HepG2 (cell line): Measurements from ENCODE around the gene ZNF169. TPM values are rescaled to one million over a fixed set of nuclear protein-coding genes. Genes with fewer than 3 reads are reported as not detected.

Experiments used
- ARID2 ChIP-seq: sonication (generic); formaldehyde crosslinking; IDR thresholded peaks from 2 replicates; pipeline ENCODE4 v1.8.1; 2022; ENCODE audit warnings: mild to moderate bottlenecking, missing genetic modification reagents, borderline replicate concordance
- ARNT2 ChIP-seq: sonication (generic); formaldehyde crosslinking; IDR thresholded peaks from 2 replicates; pipeline ENCODE4 v1.8.0; 2022; ENCODE audit warnings: mild to moderate bottlenecking, low read depth, missing genetic modification reagents, moderate library complexity
- CREB1 ChIP-seq, 2 experiments: fragments of 450-650 bp in 1 of 2; IDR thresholded peaks; 2 replicates each; pipeline ENCODE4 v1.6.1; 2016 to 2017; ENCODE audit warnings: control low read depth in 1 of 2, mild to moderate bottlenecking in 1 of 2, missing compliant biosample characterization in 1 of 2, missing genetic modification characterization in 1 of 2
- HDAC1 ChIP-seq: sonication (generic); formaldehyde crosslinking; IDR thresholded peaks from 2 replicates; pipeline ENCODE4 v1.5.1; 2020; ENCODE audit warnings: mild to moderate bottlenecking, missing genetic modification reagents
- HOXA3 ChIP-seq: sonication (generic); formaldehyde crosslinking; IDR thresholded peaks from 2 replicates; pipeline ENCODE4 v1.5.0; 2020; ENCODE audit warnings: missing genetic modification reagents
- KDM3A ChIP-seq: IDR thresholded peaks from 2 replicates; pipeline ENCODE4 v1.6.1; 2018; ENCODE audit warnings: low read depth, missing compliant biosample characterization
- KDM5B ChIP-seq: sonication (generic); formaldehyde crosslinking; IDR thresholded peaks from 2 replicates; pipeline ENCODE4 v1.4.0; 2020; ENCODE audit warnings: missing genetic modification reagents, mild to moderate bottlenecking, borderline replicate concordance
- MAFK ChIP-seq, 2 experiments: IDR thresholded peaks in 1 of 2; conservative IDR thresholded peaks in 1 of 2; 2 replicates each; pipeline ENCODE4 v1.6.1; 2011; ENCODE audit warnings: improper control_type of control experiment in 2 of 2, low read length in 2 of 2
- REST ChIP-seq, 2 experiments: IDR thresholded peaks; 2 replicates each; pipeline ENCODE4 v1.6.1; 2011 to 2012; ENCODE audit warnings: low read length in 2 of 2, borderline replicate concordance in 1 of 2, low read depth in 1 of 2, mild to moderate bottlenecking in 1 of 2, moderate library complexity in 1 of 2
- SIN3A ChIP-seq: IDR thresholded peaks from 2 replicates; pipeline ENCODE4 v1.6.1; 2011; ENCODE audit warnings: low read depth, mild to moderate bottlenecking, control low read depth, low read length, borderline replicate concordance
- SMAD3 ChIP-seq: sonication (generic); formaldehyde crosslinking; IDR thresholded peaks from 2 replicates; pipeline ENCODE4 v1.4.0; 2020; ENCODE audit warnings: missing genetic modification reagents
- TFDP1 ChIP-seq: IDR thresholded peaks from 2 replicates; pipeline ENCODE4 v1.6.1; 2016; ENCODE audit warnings: missing compliant biosample characterization, missing genetic modification reagents, borderline replicate concordance
- XRCC5 ChIP-seq: fragments of 200-400 bp; formaldehyde crosslinking; optimal IDR thresholded peaks from 2 replicates; pipeline ENCODE3; 2017; ENCODE audit warnings: mild to moderate bottlenecking, low read length
- ZBTB14 ChIP-seq: sonication (generic); formaldehyde crosslinking; IDR thresholded peaks from 2 replicates; pipeline ENCODE4 v1.4.0; 2020; ENCODE audit warnings: missing genetic modification reagents
- ZFAT ChIP-seq: sonication (generic); formaldehyde crosslinking; conservative IDR thresholded peaks from 2 replicates; pipeline ENCODE4 v1.8.1; 2023; ENCODE audit warnings: missing genetic modification reagents, inconsistent platforms
- ZNF296 ChIP-seq: sonication (generic); formaldehyde crosslinking; conservative IDR thresholded peaks from 2 replicates; pipeline ENCODE4 v1.5.0; 2020; ENCODE audit warnings: mild to moderate bottlenecking, missing genetic modification reagents
- ZNF414 ChIP-seq: sonication (generic); formaldehyde crosslinking; IDR thresholded peaks from 2 replicates; pipeline ENCODE4 v1.5.0; 2020; ENCODE audit warnings: missing genetic modification reagents
- ZNF441 ChIP-seq: sonication (generic); formaldehyde crosslinking; IDR thresholded peaks from 2 replicates; pipeline ENCODE4 v1.7.0; 2021; ENCODE audit warnings: missing genetic modification reagents, borderline replicate concordance
- ZNF567 ChIP-seq: sonication (generic); formaldehyde crosslinking; IDR thresholded peaks from 2 replicates; pipeline ENCODE4 v1.8.1; 2023; ENCODE audit warnings: mild to moderate bottlenecking, missing genetic modification reagents, borderline replicate concordance
- ZNF737 ChIP-seq: sonication (generic); formaldehyde crosslinking; IDR thresholded peaks from 2 replicates; pipeline ENCODE4 v1.5.0; 2020; ENCODE audit warnings: missing genetic modification reagents, mild to moderate bottlenecking, borderline replicate concordance
- polyA plus RNA-seq, 8 experiments: library from polyadenylated mRNA; depleted of rRNA in 3 of 8; stranded (reverse) in 7 of 8; unstranded in 1 of 8; fragments of >200 nt; fragmentation: Illumina TruSeq in 4 of 8; extraction: Trizol in 4 of 8; gene quantifications; 2 replicates each; pipeline versions ENCODE4 v1.2.1 to v1.2.3, GENCODE V29; 2011 to 2016; ENCODE audit warnings: low read depth in 4 of 8, missing spikeins in 1 of 8, mixed read lengths in 1 of 8; ENCODE audit not compliant: insufficient read depth in 1 of 8
- total RNA-seq, 5 experiments: library from RNA; depleted of rRNA; stranded (reverse); fragments of >200 nt; fragmentation: Illumina TruSeq; extraction: Trizol; gene quantifications; 2 replicates each; pipeline ENCODE4 v1.2.3, GENCODE V29; 2016; ENCODE audit warnings: low read depth in 1 of 5

Gene ZNF169
- total and polyA plus RNA-seq, 2 of the 13 experiments (the other 11 are each of a cell fraction or from before 2014, with no cell fraction given) = 2.1 to 6.3 TPM

- TF ChIP-seq REST (IDR thresholded peaks at IDR 0.05; ENCODE audit: borderline replicate concordance in 1 of 2, low read depth in 1 of 2, low read length in 2 of 2) (no peak), SIN3A (peak; percentile 71; the same call in 1 of the 2 replicates), ZNF567 (CRISPR knock-in tag) (no peak), ZNF414 (no peak; the same call in 1 of the 2 replicates), KDM3A (CRISPR knock-in tag) (0 out of 2 replicates have a peak, but pooled peaks have one; percentile 59), KDM5B (peak; percentile 86; the same call in 1 of the 2 replicates), ARNT2 (CRISPR knock-in tag) (0 out of 2 replicates have a peak, but pooled peaks have one; percentile 23), XRCC5 (peak; percentile 49), ZBTB14 (CRISPR knock-in tag) (no peak), ZFAT (CRISPR knock-in tag) (peak; percentile 84; the same call in 1 of the 2 replicates), HDAC1 (CRISPR knock-in tag) (peak; percentile 89), CREB1 (IDR thresholded peaks at IDR 0.05) (peak; percentile 65), CREB1 (CRISPR knock-in tag; IDR thresholded peaks at IDR 0.05) (peak; percentile 81), MAFK (conservative IDR thresholded peaks at IDR 0.05 in 1 of 2, IDR thresholded peaks at IDR 0.05 in 1 of 2; ENCODE audit: low read length in 2 of 2) (no peak), ZNF296 (CRISPR knock-in tag) (0 out of 2 replicates have a peak, but pooled peaks have one; percentile 51), TFDP1 (CRISPR knock-in tag) (no peak), ZNF737 (CRISPR knock-in tag) (no peak), ZNF441 (no peak; the same call in 1 of the 2 replicates), ARID2 (CRISPR knock-in tag) (no peak), SMAD3 (CRISPR knock-in tag) (no peak), HOXA3 (CRISPR knock-in tag) (peak; percentile 76)
These were observed at the start of gene ZNF169 (continued) for GRCh38 chr9:94259077-94259862.
